Measurements from ENCODE around the gene CTSW.

DNA sequence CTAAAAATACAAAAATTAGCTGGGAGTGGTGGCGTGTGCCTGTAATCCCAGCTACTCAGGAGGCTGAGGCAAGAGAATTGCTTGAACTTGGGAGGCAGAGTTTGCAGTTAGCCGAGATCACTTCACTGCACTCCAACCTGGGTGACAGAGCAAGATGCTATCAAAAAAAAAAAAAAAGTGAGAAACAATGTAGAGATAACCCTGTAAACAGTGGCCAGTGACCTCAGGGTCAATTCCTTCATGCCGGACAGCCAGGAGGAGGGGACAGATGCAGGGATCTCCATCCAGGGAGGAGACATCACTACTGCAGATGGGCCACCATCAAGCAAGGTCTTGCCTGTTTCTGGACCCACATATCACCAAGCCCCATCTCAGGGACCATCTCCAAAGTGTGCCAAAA, 31.9 kb upstream of the CTSW start:
- TF ChIP-seq, protein P1, sequence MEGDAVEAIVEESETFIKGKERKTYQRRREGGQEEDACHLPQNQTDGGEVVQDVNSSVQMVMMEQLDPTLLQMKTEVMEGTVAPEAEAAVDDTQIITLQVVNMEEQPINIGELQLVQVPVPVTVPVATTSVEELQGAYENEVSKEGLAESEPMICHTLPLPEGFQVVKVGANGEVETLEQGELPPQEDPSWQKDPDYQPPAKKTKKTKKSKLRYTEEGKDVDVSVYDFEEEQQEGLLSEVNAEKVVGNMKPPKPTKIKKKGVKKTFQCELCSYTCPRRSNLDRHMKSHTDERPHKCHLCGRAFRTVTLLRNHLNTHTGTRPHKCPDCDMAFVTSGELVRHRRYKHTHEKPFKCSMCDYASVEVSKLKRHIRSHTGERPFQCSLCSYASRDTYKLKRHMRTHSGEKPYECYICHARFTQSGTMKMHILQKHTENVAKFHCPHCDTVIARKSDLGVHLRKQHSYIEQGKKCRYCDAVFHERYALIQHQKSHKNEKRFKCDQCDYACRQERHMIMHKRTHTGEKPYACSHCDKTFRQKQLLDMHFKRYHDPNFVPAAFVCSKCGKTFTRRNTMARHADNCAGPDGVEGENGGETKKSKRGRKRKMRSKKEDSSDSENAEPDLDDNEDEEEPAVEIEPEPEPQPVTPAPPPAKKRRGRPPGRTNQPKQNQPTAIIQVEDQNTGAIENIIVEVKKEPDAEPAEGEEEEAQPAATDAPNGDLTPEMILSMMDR (IDR thresholded peaks at IDR 0.05; ENCODE audit: insufficient read depth, low read length, poor library complexity, severe bottlenecking) = no peak
- no peak for TF ChIP-seq EZH2phosphoT487 (conservative IDR thresholded peaks at IDR 0.05; ENCODE audit: low read length)

Measured in SU-DHL-6 (cell line).